Measurements from ENCODE around the gene ITGA6.

- TF ChIP-seq CTCF (IDR thresholded peaks at IDR 0.05), result no peak
- no peak for TF ChIP-seq ZFX (IDR thresholded peaks at IDR 0.05; ENCODE audit: borderline replicate concordance)
These were observed 31.3 kb downstream of the ITGA6 start for GRCh38 chr2:172458561-172459124.

Measured in 22Rv1 (cell line).